IMR-90 (cell line): Measurements from ENCODE around the gene PRR22. TPM values are rescaled to one million over a fixed set of nuclear protein-coding genes. Genes with fewer than 3 reads are reported as not detected.

ENCODE experiments used
- ATAC-seq: fragments of 200-7000 bp; cut with Tn5 transposase; 2 replicates; pipeline ENCODE4 v1.9.1; 2020; ENCODE audit warnings: low read depth, mild to moderate bottlenecking, moderate library complexity
- BruUV-seq: library from RNA; stranded (reverse); fragments of 400-500 nt; replicated peaks from 2 replicates; lab custom pipeline; 2021; lab: Mats Ljungman, UMichigan
- CTCF ChIA-PET: fragments of 300-600 bp; formaldehyde crosslinking; extraction: SDS; loops from one replicate; lab custom pipeline; 2021; ENCODE audit warnings: antibody characterized with exemption; lab: Yijun Ruan, JAX
- POLR2A ChIA-PET: fragments of 300-600 bp; sonication (Branson Sonifier 250); formaldehyde crosslinking; loops from one replicate; lab custom pipeline; 2022; ENCODE audit warnings: antibody characterized with exemption; ENCODE audit not compliant: unreplicated experiment; lab: Charles Lee
- DNase-seq: peaks from one replicate; pipeline ENCODE4 v3.0.0; 2013
- H2AFZ ChIP-seq: replicated peaks from 2 replicates; pipeline ENCODE3; 2013; ENCODE audit warnings: low read length, mild to moderate bottlenecking; ENCODE audit not compliant: poor library complexity
- H2AK5ac ChIP-seq: 2 replicates; pipeline ENCODE4 v1.6.1; 2013; ENCODE audit warnings: low read depth, low read length, inconsistent platforms
- H2AK9ac ChIP-seq: replicated peaks from 2 replicates; pipeline ENCODE3; 2013; ENCODE audit warnings: mild to moderate bottlenecking, low read depth, low read length, moderate library complexity; ENCODE audit not compliant: poor library complexity
- H2BK120ac ChIP-seq: 2 replicates; pipeline ENCODE4 v1.6.1; 2013; ENCODE audit warnings: low read depth, low read length, inconsistent platforms
- H2BK15ac ChIP-seq: 3 replicates; pipeline ENCODE4 v1.6.1; 2013; ENCODE audit warnings: low read depth, low read length, inconsistent platforms
- H2BK20ac ChIP-seq: 2 replicates; pipeline ENCODE4 v1.6.1; 2013; ENCODE audit warnings: low read depth, mild to moderate bottlenecking, inconsistent platforms, low read length, moderate library complexity
- H2BK5ac ChIP-seq: 2 replicates; pipeline ENCODE4 v1.6.1; 2013; ENCODE audit warnings: mild to moderate bottlenecking, low read depth, low read length, inconsistent platforms; ENCODE audit not compliant: poor library complexity, severe bottlenecking
- H3K14ac ChIP-seq: replicated peaks from 2 replicates; pipeline ENCODE4 v1.6.1; 2013; ENCODE audit warnings: low read depth, low read length, inconsistent platforms
- H3K18ac ChIP-seq: 2 replicates; pipeline ENCODE4 v1.6.1; 2013; ENCODE audit warnings: low read depth, low read length, control low read depth
- H3K23ac ChIP-seq: 2 replicates; pipeline ENCODE4 v1.6.1; 2013; ENCODE audit warnings: low read depth, low read length, inconsistent platforms
- H3K27ac ChIP-seq: 2 replicates; pipeline ENCODE4 v1.5.1; 2013; ENCODE audit warnings: mild to moderate bottlenecking, control low read depth, low read length; ENCODE audit not compliant: insufficient read depth
- H3K27me3 ChIP-seq: 2 replicates; pipeline ENCODE4 v1.6.1; 2013; ENCODE audit warnings: low read length; ENCODE audit not compliant: control insufficient read depth, insufficient read depth
- H3K36me3 ChIP-seq: 2 replicates; pipeline ENCODE4 v1.6.1; 2013; ENCODE audit warnings: low read length, mixed read lengths; ENCODE audit not compliant: control insufficient read depth, insufficient read depth
- H3K4ac ChIP-seq: 2 replicates; pipeline ENCODE4 v1.6.1; 2013; ENCODE audit warnings: low read depth, low read length, inconsistent platforms
- H3K4me1 ChIP-seq: 2 replicates; pipeline ENCODE4 v1.6.1; 2013; ENCODE audit warnings: low read length, mixed read lengths; ENCODE audit not compliant: control insufficient read depth, insufficient read depth
- H3K4me2 ChIP-seq: 2 replicates; pipeline ENCODE4 v1.6.1; 2013; ENCODE audit warnings: low read depth, mild to moderate bottlenecking, control low read depth, low read length, moderate library complexity
- H3K4me3 ChIP-seq: 2 replicates; pipeline ENCODE4 v1.5.1; 2013; ENCODE audit warnings: low read depth, mild to moderate bottlenecking, control low read depth, low read length, moderate library complexity; ENCODE audit not compliant: insufficient read depth
- H3K56ac ChIP-seq: 2 replicates; pipeline ENCODE4 v1.6.1; 2013; ENCODE audit warnings: low read length, inconsistent platforms; ENCODE audit not compliant: insufficient read depth; ENCODE audit errors: extremely low read depth
- H3K79me1 ChIP-seq, 2 experiments: 2 replicates each; pipeline ENCODE4 v1.6.1; 2013; ENCODE audit warnings: low read length in 2 of 2, inconsistent platforms in 1 of 2, low read depth in 1 of 2
- H3K9ac ChIP-seq: 2 replicates; pipeline ENCODE4 v1.6.1; 2013; ENCODE audit warnings: low read depth, low read length, control low read depth
- H3K9me1 ChIP-seq: 2 replicates; pipeline ENCODE4 v1.6.1; 2013; ENCODE audit warnings: low read length, inconsistent platforms; ENCODE audit not compliant: insufficient read depth
- H3K9me3 ChIP-seq: 2 replicates; pipeline ENCODE4 v1.6.1; 2013; ENCODE audit warnings: low read length; ENCODE audit not compliant: control insufficient read depth, insufficient read depth
- H4K20me1 ChIP-seq: 2 replicates; pipeline ENCODE4 v1.6.1; 2013; ENCODE audit warnings: low read length, inconsistent platforms; ENCODE audit not compliant: insufficient read depth
- H4K5ac ChIP-seq: 2 replicates; pipeline ENCODE4 v1.6.1; 2013; ENCODE audit warnings: mild to moderate bottlenecking, low read depth, low read length, control low read depth
- H4K8ac ChIP-seq, 2 experiments: 2 replicates each; pipeline ENCODE4 v1.6.1; 2013; ENCODE audit warnings: low read depth in 2 of 2, low read length in 2 of 2, control low read depth in 1 of 2, inconsistent platforms in 1 of 2
- H4K91ac ChIP-seq: 2 replicates; pipeline ENCODE4 v1.6.1; 2013; ENCODE audit warnings: low read depth, low read length, inconsistent platforms; ENCODE audit not compliant: insufficient read depth
- BHLHE40 ChIP-seq: fragments of 150-350 bp; IDR thresholded peaks from 2 replicates; pipeline ENCODE4 v1.6.1; 2016; ENCODE audit warnings: mild to moderate bottlenecking, low read depth, low read length
- CEBPB ChIP-seq: IDR thresholded peaks from 2 replicates; pipeline ENCODE4 v1.6.1; 2012; ENCODE audit warnings: low read depth, low read length, improper control_type of control experiment
- CHD1 ChIP-seq: IDR thresholded peaks from 2 replicates; pipeline ENCODE4 v1.6.1; 2012; ENCODE audit warnings: low read depth, low read length, improper control_type of control experiment
- CTCF ChIP-seq: conservative IDR thresholded peaks from 2 replicates; pipeline ENCODE4 v1.5.1; 2012; ENCODE audit warnings: mild to moderate bottlenecking, low read depth, low read length, improper control_type of control experiment
- ELK1 ChIP-seq: fragments of 150-350 bp; IDR thresholded peaks from 2 replicates; pipeline ENCODE4 v1.6.1; 2016; ENCODE audit warnings: low read depth, mild to moderate bottlenecking, low read length, moderate library complexity, borderline replicate concordance
- FOS ChIP-seq: fragments of 150-350 bp; IDR thresholded peaks from 2 replicates; pipeline ENCODE4 v1.6.1; 2016; ENCODE audit warnings: low read depth, low read length
- MAFK ChIP-seq: IDR thresholded peaks from 2 replicates; pipeline ENCODE4 v1.6.1; 2012; ENCODE audit warnings: low read depth, low read length, improper control_type of control experiment
- MAZ ChIP-seq: IDR thresholded peaks from 2 replicates; pipeline ENCODE4 v1.6.1; 2012; ENCODE audit warnings: low read depth, mild to moderate bottlenecking, low read length, improper control_type of control experiment, moderate library complexity, borderline replicate concordance
- MXI1 ChIP-seq: IDR thresholded peaks from 2 replicates; pipeline ENCODE4 v1.6.1; 2012; ENCODE audit warnings: low read depth, mild to moderate bottlenecking, low read length, moderate library complexity, borderline replicate concordance
- NFE2L2 ChIP-seq: fragments of 150-350 bp; IDR thresholded peaks from 2 replicates; pipeline ENCODE4 v1.6.1; 2016; ENCODE audit warnings: low read depth, mild to moderate bottlenecking, low read length
- POLR2A ChIP-seq: IDR thresholded peaks from 2 replicates; pipeline ENCODE4 v1.6.1; 2012; ENCODE audit warnings: mild to moderate bottlenecking, low read depth, low read length
- RAD21 ChIP-seq: IDR thresholded peaks from 2 replicates; pipeline ENCODE4 v1.6.1; 2012; ENCODE audit warnings: low read length, improper control_type of control experiment
- RCOR1 ChIP-seq: IDR thresholded peaks from 2 replicates; pipeline ENCODE4 v1.6.1; 2012; ENCODE audit warnings: mild to moderate bottlenecking, low read length, improper control_type of control experiment; ENCODE audit not compliant: insufficient replicate concordance
- RFX5 ChIP-seq: IDR thresholded peaks from 2 replicates; pipeline ENCODE4 v1.8.0; 2012; ENCODE audit warnings: low read depth, mild to moderate bottlenecking, low read length, moderate library complexity
- SMC3 ChIP-seq: fragments of 150-350 bp; IDR thresholded peaks from 2 replicates; pipeline ENCODE4 v1.6.1; 2016; ENCODE audit warnings: low read depth, mild to moderate bottlenecking, antibody characterized with exemption, low read length, moderate library complexity
- USF2 ChIP-seq: fragments of 150-350 bp; IDR thresholded peaks from 2 replicates; pipeline ENCODE4 v1.6.1; 2017; ENCODE audit warnings: mild to moderate bottlenecking, antibody characterized with exemption, low read length, low read depth
- WGBS, 2 experiments: methylation state at CpG; one replicate each; pipeline versions ENCODE4 v1.1.5 to v1.1.7; 2013; ENCODE audit warnings: missing lambda C conversion rate in 2 of 2; ENCODE audit not compliant: insufficient read length in 1 of 2; ENCODE audit errors: extremely low coverage in 2 of 2; 5-methylcytosine and 5-hydroxymethylcytosine counted together
- dilution Hi-C: fragments of 300-500 bp; cut with HindIII; formaldehyde crosslinking; loops from one replicate; pipeline ENCODE4 v1.14.3; 2018; ENCODE audit warnings: low sequenced_read_pairs; ENCODE audit not compliant: unreplicated experiment
- in situ Hi-C: fragments of 300-500 bp; cut with MboI; formaldehyde crosslinking; loops from 3 replicates; pipeline ENCODE4 v1.14.3; 2019; ENCODE audit warnings: low sequenced_read_pairs, inconsistent platforms, mixed read lengths
- intact Hi-C: fragments of 100-400 bp; cut with micrococcal nuclease; formaldehyde crosslinking; loops from 2 replicates; pipeline ENCODE4 v1.10.0; 2022
- polyA plus RNA-seq, 3 experiments: library from polyadenylated mRNA; depleted of rRNA; stranded (reverse); fragments of >200 nt; gene quantifications; 2 replicates each; pipeline ENCODE4 v1.2.3, GENCODE V29; 2012; ENCODE audit warnings: low replicate concordance in 1 of 3
- total RNA-seq: library from RNA; depleted of rRNA; stranded (reverse); fragments of >200 nt; gene quantifications from 2 replicates; pipeline ENCODE4 v1.2.3, GENCODE V29; 2012

PRR22 gene
- total and polyA plus RNA-seq, 2 of the 4 experiments (the other 2 are of a cell fraction): 0.92 TPM; not detected in 1

- peaks cover 3% of the 10 kb centered on the region; the same call in 1 of the 2 replicates for H3K27me3 ChIP-seq
- H3K9me1 ChIP-seq: peaks cover 4% of the 10 kb centered on the region; the same call in 1 of the 2 replicates
- H3K4me2 ChIP-seq: no peak overlapping the region
- H3K79me1 ChIP-seq: peaks cover 0 to 6% of the 10 kb centered on the region in 2 experiments; a peak in 2 of 4 replicates
- in situ Hi-C loops (no loop called here), intact Hi-C loops (no loop called here), dilution Hi-C loops (no loop called here)
- CTCF ChIA-PET: no interaction called here
- WGBS, 2 experiments: 69% methylated on average over 4 of the region's 9 CpGs; no CpG with 5 or more reads in 1 of the 2 experiments
- H2BK15ac ChIP-seq: no peak overlapping the region
- POLR2A ChIA-PET: no interaction called here
- no peak overlapping the region for H2AK9ac ChIP-seq
- no TSS peak for BruUV-seq
- H3K14ac ChIP-seq: no peak overlapping the region
- H3K36me3 ChIP-seq: no peaks in the 10 kb centered on the region
- ATAC-seq (no peak), DNase-seq (no peak)
- TF ChIP-seq CEBPB (no peak), SMC3 (no peak), USF2 (no peak), MXI1 (no peak), ELK1 (no peak), CHD1 (no peak), CTCF (no peak), RAD21 (no peak), RFX5 (no peak), POLR2A (no peak), MAFK (no peak), BHLHE40 (no peak), MAZ (no peak), NFE2L2 (no peak), FOS (no peak), RCOR1 (no peak)
- H2AFZ ChIP-seq: no peak overlapping the region
- H2BK5ac ChIP-seq: no peak overlapping the region
- no peak overlapping the region for H3K4me3 ChIP-seq
- H4K5ac ChIP-seq: no peak overlapping the region
- no peak overlapping the region for H2AK5ac ChIP-seq
- H3K4me1 ChIP-seq: peaks cover 9% of the 10 kb centered on the region
- no peak overlapping the region for H4K91ac ChIP-seq
- H2BK20ac ChIP-seq: no peak overlapping the region
- no peak overlapping the region for H3K9ac ChIP-seq
- H4K20me1 ChIP-seq: no peaks in the 10 kb centered on the region
- H3K56ac ChIP-seq: no peak overlapping the region
- H3K4ac ChIP-seq: no peak overlapping the region
- no peak overlapping the region for H3K27ac ChIP-seq
- no peak overlapping the region for H3K23ac ChIP-seq
- H4K8ac ChIP-seq: no peak overlapping the region
- no peak overlapping the region for H2BK120ac ChIP-seq
- no peaks in the 10 kb centered on the region for H3K9me3 ChIP-seq
- no peak overlapping the region for H3K18ac ChIP-seq
Observed at GRCh38 chr19:5831159-5831558, 46.6 kb upstream of the PRR22 start.
